ENCODE data around the gene CTSE. TPM values are rescaled to one million over a fixed set of nuclear protein-coding genes. Genes with fewer than 3 reads are reported as not detected.

Gene CTSE
- total and polyA plus RNA-seq, 2 experiments from 2014 or later: not detected

DNA sequence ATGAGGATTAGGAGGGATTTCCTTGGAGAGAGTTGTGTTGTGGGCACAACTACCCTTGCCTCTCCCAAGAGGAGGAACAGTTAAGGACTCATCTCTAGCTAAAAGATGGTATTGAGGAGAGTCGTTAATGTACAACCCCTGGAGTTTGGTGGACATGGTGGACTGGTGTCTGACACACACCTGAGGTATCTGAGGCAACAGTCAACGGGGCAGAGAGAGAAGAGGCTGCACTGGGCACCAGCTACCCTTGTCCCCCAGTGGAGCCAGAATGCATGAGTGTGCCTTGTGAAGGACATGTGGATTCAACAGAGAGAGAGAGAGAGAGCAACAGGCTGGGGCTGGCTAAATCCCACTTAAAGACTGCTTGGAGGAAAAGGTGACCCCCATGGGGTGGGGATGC lies 33.5 kb downstream of the CTSE start:
- DNase-seq (ENCODE audit: low spot score) (no peak), ATAC-seq (no peak)
- H3K79me2 ChIP-seq (replicated peaks; ENCODE audit: insufficient read depth): no peaks in the 10 kb centered on the region
- Mint-ChIP-seq H3K27me3 (ENCODE audit: insufficient read depth, low read depth, poor library complexity) (peaks cover 7% of the 10 kb centered on the region), H3K27ac (no peak overlapping the region), H3K4me1 (peaks cover 9% of the 10 kb centered on the region; the same call in 2 of the 3 replicates), H3K9me3 (no peaks in the 10 kb centered on the region), H3K36me3 (ENCODE audit: low read depth) (no peaks in the 10 kb centered on the region), H3K4me3 (no peak overlapping the region)
- no peaks in the 10 kb centered on the region; the same call in 1 of the 2 replicates for H3K9me2 ChIP-seq (ENCODE audit: insufficient read depth)
- H3F3A ChIP-seq (replicated peaks; ENCODE audit: low read depth): no peaks in the 10 kb centered on the region
- no peak overlapping the region for H2AFZ ChIP-seq
- H3K4me3 ChIP-seq: no peak overlapping the region
- no peaks in the 10 kb centered on the region for H3K36me3 ChIP-seq (ENCODE audit: insufficient read depth)
- H3K27me3 ChIP-seq (ENCODE audit: insufficient read depth): no peaks in the 10 kb centered on the region
- H3K27ac ChIP-seq (ENCODE audit: low read depth): no peak overlapping the region
- H3K4me1 ChIP-seq (ENCODE audit: insufficient read depth): 0 out of 2 replicates have a peak, but pooled peaks cover 7% of the 10 kb centered on the region
- no peaks in the 10 kb centered on the region; the same call in 1 of the 2 replicates for H4K20me1 ChIP-seq (replicated peaks; ENCODE audit: insufficient read depth)
- TF ChIP-seq, protein P1, sequence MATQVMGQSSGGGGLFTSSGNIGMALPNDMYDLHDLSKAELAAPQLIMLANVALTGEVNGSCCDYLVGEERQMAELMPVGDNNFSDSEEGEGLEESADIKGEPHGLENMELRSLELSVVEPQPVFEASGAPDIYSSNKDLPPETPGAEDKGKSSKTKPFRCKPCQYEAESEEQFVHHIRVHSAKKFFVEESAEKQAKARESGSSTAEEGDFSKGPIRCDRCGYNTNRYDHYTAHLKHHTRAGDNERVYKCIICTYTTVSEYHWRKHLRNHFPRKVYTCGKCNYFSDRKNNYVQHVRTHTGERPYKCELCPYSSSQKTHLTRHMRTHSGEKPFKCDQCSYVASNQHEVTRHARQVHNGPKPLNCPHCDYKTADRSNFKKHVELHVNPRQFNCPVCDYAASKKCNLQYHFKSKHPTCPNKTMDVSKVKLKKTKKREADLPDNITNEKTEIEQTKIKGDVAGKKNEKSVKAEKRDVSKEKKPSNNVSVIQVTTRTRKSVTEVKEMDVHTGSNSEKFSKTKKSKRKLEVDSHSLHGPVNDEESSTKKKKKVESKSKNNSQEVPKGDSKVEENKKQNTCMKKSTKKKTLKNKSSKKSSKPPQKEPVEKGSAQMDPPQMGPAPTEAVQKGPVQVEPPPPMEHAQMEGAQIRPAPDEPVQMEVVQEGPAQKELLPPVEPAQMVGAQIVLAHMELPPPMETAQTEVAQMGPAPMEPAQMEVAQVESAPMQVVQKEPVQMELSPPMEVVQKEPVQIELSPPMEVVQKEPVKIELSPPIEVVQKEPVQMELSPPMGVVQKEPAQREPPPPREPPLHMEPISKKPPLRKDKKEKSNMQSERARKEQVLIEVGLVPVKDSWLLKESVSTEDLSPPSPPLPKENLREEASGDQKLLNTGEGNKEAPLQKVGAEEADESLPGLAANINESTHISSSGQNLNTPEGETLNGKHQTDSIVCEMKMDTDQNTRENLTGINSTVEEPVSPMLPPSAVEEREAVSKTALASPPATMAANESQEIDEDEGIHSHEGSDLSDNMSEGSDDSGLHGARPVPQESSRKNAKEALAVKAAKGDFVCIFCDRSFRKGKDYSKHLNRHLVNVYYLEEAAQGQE (IDR thresholded peaks at IDR 0.05; ENCODE audit: unreplicated experiment): no peak
- no peak for TF ChIP-seq STAT1 (IDR thresholded peaks at IDR 0.05; ENCODE audit: unreplicated experiment)
- TF ChIP-seq EZH2phosphoT487 (IDR thresholded peaks at IDR 0.05; ENCODE audit: unreplicated experiment): no peak
- no peak overlapping the region for H3K4me2 ChIP-seq

DNA sequence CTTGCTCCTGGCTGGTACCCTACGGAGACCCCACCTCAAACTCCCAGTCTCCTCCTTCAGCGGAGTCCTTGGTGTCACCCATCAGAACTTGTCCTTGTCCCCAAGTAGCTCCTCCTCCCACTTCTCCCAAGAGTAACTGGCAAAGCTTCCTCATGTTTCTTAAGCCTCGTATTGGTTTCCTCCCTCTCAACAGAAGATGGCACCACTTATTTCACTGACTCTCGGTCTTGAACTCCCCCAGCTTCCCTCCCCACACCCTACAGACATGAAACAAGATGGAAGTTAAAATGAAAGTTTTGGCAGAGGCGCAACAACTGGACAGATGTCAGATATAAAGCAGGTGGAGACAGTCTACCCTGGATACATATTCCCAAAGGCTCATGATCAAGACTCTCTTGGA lies 33.9 kb downstream of the CTSE start:
- Histone ChIP-seq H4K20me1 (replicated peaks; ENCODE audit: insufficient read depth) (no peaks in the 10 kb centered on the region; the same call in 1 of the 2 replicates), H3K4me3 (no peak overlapping the region), H3K9me2 (ENCODE audit: insufficient read depth) (no peaks in the 10 kb centered on the region; the same call in 1 of the 2 replicates), H3F3A (replicated peaks; ENCODE audit: low read depth) (no peaks in the 10 kb centered on the region), H3K4me1 (ENCODE audit: insufficient read depth) (0 out of 2 replicates have a peak, but pooled peaks cover 7% of the 10 kb centered on the region), H3K27me3 (ENCODE audit: insufficient read depth) (no peaks in the 10 kb centered on the region), H2AFZ (no peak overlapping the region), H3K27ac (ENCODE audit: low read depth) (no peak overlapping the region), H3K36me3 (ENCODE audit: insufficient read depth) (no peaks in the 10 kb centered on the region), H3K4me2 (no peak overlapping the region), H3K79me2 (replicated peaks; ENCODE audit: insufficient read depth) (no peaks in the 10 kb centered on the region)
- ATAC-seq (no peak), DNase-seq (ENCODE audit: low spot score) (no peak)
- Mint-ChIP-seq H3K9me3 (no peaks in the 10 kb centered on the region), H3K36me3 (ENCODE audit: low read depth) (no peaks in the 10 kb centered on the region), H3K27me3 (ENCODE audit: insufficient read depth, low read depth, poor library complexity) (peaks cover 8% of the 10 kb centered on the region), H3K4me3 (no peak overlapping the region), H3K27ac (no peak overlapping the region), H3K4me1 (peaks cover 8% of the 10 kb centered on the region; the same call in 2 of the 3 replicates)
- TF ChIP-seq, protein P2, sequence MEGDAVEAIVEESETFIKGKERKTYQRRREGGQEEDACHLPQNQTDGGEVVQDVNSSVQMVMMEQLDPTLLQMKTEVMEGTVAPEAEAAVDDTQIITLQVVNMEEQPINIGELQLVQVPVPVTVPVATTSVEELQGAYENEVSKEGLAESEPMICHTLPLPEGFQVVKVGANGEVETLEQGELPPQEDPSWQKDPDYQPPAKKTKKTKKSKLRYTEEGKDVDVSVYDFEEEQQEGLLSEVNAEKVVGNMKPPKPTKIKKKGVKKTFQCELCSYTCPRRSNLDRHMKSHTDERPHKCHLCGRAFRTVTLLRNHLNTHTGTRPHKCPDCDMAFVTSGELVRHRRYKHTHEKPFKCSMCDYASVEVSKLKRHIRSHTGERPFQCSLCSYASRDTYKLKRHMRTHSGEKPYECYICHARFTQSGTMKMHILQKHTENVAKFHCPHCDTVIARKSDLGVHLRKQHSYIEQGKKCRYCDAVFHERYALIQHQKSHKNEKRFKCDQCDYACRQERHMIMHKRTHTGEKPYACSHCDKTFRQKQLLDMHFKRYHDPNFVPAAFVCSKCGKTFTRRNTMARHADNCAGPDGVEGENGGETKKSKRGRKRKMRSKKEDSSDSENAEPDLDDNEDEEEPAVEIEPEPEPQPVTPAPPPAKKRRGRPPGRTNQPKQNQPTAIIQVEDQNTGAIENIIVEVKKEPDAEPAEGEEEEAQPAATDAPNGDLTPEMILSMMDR (conservative IDR thresholded peaks at IDR 0.05; ENCODE audit: low read depth in 2 of 2): no peak
- TF ChIP-seq EZH2 (IDR thresholded peaks at IDR 0.05; ENCODE audit: low read depth, unreplicated experiment) (no peak), ZNF114 (CRISPR knock-in tag; IDR thresholded peaks at IDR 0.05) (no peak), EZH2phosphoT487 (IDR thresholded peaks at IDR 0.05; ENCODE audit: unreplicated experiment) (no peak), CREB1 (CRISPR knock-in tag; IDR thresholded peaks at IDR 0.05; ENCODE audit: low read depth) (no peak), JUNB (IDR thresholded peaks at IDR 0.05; ENCODE audit: unreplicated experiment) (no peak), ZNF331 (CRISPR knock-in tag; IDR thresholded peaks at IDR 0.05; ENCODE audit: low read depth) (no peak)
- TF ChIP-seq, protein P3, sequence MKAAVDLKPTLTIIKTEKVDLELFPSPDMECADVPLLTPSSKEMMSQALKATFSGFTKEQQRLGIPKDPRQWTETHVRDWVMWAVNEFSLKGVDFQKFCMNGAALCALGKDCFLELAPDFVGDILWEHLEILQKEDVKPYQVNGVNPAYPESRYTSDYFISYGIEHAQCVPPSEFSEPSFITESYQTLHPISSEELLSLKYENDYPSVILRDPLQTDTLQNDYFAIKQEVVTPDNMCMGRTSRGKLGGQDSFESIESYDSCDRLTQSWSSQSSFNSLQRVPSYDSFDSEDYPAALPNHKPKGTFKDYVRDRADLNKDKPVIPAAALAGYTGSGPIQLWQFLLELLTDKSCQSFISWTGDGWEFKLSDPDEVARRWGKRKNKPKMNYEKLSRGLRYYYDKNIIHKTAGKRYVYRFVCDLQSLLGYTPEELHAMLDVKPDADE (IDR thresholded peaks at IDR 0.05): no peak
